Globus pallidus (tissue), 1 donor: Measurements from ENCODE around the gene RCCD1.

Experiments used
- DNase-seq: peaks from one replicate; pipeline ENCODE4 v3.0.0-alpha.2; 2015; ENCODE audit warnings: low spot score

The RCCD1 gene

DNA sequence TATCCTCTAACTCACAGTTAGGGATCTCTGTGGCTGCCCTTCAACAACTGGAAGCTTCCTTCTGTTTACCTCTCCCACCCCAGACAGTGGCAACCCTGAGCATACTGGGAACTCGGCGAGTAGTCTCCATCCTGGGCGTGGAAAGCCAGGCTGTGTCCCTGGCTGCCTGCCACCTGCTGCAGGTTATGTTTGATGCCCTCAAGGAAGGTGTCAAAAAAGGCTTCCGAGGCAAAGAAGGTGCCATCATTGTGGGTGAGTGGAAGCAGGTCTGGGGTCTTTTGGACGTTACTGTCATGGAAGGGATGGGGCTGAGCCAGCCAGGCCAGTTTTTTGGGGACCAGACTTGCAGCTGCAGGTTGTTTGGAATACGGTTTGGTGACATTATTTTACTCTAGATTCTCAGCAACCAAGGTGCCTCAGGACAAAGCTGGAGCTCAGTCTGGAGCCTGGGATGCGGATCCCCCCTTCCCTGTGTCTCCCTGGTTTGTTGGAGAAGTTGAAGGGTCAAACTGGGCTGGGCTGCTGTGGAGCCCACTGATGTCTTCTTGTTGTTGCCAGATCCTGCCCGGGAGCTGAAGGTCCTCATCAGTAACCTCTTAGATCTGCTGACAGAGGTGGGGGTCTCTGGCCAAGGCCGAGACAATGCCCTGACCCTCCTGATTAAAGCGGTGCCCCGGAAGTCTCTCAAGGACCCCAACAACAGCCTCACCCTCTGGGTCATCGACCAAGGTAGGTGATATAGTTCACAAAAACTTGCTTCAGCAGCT lies 12.1 kb upstream of the RCCD1 start:
- no peak for DNase-seq

GRCh38 chr15:90945091-90945490 lies 9.6 kb upstream of the RCCD1 start:
- no peak for DNase-seq

GRCh38 chr15:90946538-90946937 lies 8.1 kb upstream of the RCCD1 start:
- DNase-seq: no peak

GRCh38 chr15:90946941-90947576 lies 7.6 kb upstream of the RCCD1 start:
- DNase-seq: no peak

DNA sequence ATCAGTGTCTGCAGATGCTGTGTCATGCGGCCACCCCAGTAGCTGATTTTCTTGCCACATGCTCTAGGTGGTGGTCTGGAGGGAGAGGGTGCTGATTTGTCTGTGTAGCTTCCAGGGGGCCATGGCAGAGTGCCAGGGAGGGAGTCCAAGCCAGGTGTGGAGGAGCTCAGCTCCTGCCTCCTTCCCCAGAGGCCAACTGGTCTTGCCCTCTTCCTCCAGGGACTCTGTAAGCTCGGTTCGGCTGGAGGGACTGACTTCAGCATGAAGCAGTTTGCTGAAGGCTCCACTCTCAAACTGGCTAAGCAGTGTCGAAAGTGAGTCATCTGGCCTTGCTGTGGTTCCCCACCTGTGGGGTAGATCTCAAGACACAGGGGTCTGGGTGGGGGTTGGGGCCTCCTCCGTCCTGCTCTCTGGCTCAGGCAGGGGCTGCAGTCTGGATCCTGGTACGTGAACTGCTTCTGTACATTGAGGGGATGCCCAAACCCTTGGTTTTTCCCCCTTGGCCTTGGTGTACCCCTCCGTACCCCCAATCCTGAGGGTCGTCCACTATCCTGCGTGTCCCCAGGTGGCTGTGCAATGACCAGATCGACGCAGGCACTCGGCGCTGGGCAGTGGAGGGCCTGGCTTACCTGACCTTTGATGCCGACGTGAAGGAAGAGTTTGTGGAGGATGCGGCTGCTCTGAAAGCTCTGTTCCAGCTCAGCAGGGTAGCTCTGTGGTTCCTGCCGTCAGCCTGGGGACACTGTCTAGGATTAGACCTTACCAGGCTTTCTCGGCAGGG lies 6.9 kb upstream of the RCCD1 start:
- DNase-seq: no peak

GRCh38 chr15:90948506-90948905 lies 6.2 kb upstream of the RCCD1 start:
- DNase-seq: no peak

- DNase-seq: no peak
Measured at GRCh38 chr15:90949979-90950675, 4.6 kb upstream of the RCCD1 start.

GRCh38 chr15:90950676-90951075 lies 4.0 kb upstream of the RCCD1 start:
- no peak for DNase-seq

DNA sequence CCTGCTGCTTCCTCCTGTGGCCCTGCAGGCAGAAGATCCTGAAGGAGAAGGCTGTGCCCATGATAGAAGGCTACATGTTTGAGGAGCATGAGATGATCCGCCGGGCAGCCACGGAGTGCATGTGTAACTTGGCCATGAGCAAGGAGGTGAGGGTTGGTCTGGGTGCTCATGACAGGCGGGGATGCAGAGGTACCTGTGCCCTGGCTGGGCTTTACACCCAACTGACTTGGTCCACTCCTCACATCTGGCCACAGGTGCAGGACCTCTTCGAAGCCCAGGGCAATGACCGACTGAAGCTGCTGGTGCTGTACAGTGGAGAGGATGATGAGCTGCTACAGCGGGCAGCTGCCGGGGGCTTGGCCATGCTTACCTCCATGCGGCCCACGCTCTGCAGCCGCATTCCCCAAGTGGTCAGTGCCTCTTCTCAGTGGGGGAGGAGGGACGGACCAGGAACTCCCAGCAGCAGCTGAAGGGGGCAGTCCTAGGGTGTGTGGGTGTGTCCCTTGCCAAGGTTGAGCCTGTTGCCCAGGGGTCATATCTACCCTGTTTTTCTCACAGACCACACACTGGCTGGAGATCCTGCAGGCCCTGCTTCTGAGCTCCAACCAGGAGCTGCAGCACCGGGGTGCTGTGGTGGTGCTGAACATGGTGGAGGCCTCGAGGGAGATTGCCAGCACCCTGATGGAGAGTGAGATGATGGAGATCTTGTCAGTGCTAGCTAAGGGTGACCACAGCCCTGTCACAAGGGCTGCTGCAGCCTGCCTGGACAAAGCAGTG lies 1.6 kb upstream of the RCCD1 start:
- no peak for DNase-seq

- DNase-seq: no peak
Measured at GRCh38 chr15:90953947-90954711, 555 bp upstream of the RCCD1 start.

DNA sequence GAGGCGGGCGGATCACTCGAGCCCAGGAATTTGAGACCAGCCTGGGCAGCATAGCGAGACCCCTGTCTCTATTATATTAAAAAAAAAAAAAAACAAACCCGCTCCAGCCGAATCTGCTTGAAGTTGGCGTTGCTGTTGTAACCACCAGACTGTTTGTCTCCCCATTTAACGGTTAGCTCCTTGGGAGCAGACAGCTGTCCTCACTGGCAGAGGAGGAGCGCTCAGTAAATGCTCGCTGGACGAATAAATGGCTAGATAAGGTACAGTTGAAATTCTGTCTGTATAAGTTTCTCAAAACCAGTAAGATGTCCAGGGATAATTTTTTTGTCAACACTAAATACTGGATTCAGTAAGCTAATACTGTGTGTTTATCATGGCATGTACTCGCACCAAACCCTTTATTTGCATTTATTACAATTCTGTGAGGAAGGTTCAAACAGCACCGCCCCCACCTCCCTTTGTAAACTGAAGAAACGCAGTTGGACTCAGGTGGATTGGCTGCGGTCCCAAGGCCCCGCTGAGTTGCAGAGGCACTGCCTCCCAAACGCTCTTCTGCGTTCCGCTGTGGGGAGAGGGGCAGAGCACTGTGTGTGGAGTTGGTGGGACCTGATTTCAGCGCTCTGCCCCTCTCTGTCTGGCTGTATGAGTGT lies 1.1 kb downstream of the RCCD1 start:
- no peak for DNase-seq

- DNase-seq: peak; percentile 56
Measured at GRCh38 chr15:90956274-90957030, 1.8 kb downstream of the RCCD1 start.

- DNase-seq: no peak
Measured at GRCh38 chr15:90957031-90957790, 2.5 kb downstream of the RCCD1 start.

DNA sequence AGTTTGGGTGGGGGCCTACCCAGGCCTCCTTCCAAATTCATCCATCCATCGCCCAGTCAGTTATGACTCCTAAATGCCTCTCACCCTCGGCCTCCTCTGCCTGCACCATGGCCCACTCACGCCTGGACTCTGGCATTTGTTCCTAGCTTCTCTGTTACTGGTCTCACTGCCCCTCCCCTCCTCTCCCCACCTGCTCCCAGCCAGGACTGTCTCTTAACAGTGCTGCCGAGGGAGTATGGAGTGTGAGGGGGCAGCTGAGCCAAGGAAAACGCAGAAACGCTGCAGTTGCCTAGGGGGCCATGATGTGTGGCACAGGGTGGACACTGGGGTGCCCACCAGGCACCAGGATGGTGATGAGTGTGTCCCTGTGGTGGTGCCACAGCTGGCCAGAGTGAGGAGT lies 3.1 kb downstream of the RCCD1 start:
- no peak for DNase-seq

DNA sequence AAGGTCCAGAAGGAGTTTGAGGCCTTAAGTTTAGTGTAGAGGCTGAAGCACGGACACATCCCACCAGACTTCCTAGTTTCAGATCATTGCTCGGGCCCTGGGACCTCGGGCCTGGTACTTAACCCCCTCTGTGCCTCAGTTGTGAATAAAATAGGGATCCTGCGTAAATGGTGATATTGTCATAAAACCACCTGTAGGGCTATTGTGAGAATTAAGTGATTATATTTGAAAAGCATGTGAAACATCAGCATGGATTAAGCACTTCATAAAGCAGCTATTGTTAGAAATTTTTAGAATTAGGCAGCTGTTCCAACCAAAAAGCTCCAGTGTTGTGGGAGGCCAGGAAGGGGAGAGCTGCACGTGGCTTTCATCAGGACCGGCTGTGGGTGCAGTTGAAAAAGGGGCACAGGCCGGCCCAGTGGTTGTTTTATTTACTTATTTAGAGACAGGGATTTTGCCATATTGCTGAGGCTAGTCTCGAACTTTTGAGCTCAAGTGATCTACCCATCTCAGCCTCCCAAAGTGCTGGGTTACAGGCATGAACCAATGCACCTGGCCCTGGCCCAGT lies 4.4 kb downstream of the RCCD1 start:
- no peak for DNase-seq

- peak; percentile 76 for DNase-seq
Measured at GRCh38 chr15:90959894-90960293, 5.2 kb downstream of the RCCD1 start.

GRCh38 chr15:90960298-90961091 lies 5.8 kb downstream of the RCCD1 start:
- no peak for DNase-seq

GRCh38 chr15:90962021-90962420 lies 7.3 kb downstream of the RCCD1 start:
- DNase-seq: no peak
